SK-N-SH (cell line): ENCODE measurements around the gene CEBPB. TPM values are rescaled to one million over a fixed set of nuclear protein-coding genes. Genes with fewer than 3 reads are reported as not detected.
"Not testable (repeated sequence)": the region's sequence is repeated elsewhere in the genome, so short reads cannot be mapped to it uniquely, and the experiment has no call there.

ENCODE experiments used
- CTCF ChIA-PET: fragments of 300-600, 350-600 bp; formaldehyde crosslinking; extraction: SDS; loops from one replicate; lab custom pipeline; 2021; lab: Yijun Ruan, JAX
- POLR2A ChIA-PET: fragments of 350-600 bp; sonication (Branson Sonifier 250); formaldehyde crosslinking; extraction: SDS; loops from one replicate; lab custom pipeline; 2020; ENCODE audit warnings: antibody characterized with exemption, inconsistent platforms; lab: Yijun Ruan, JAX
- DNase-seq: peaks from one replicate; pipeline ENCODE4 v3.0.0; 2012
- H2AFZ ChIP-seq: fragments of 200-600 bp; sonication (generic); 2 replicates; pipeline ENCODE4 v1.8.1; 2016; ENCODE audit warnings: antibody characterized with exemption, mild to moderate bottlenecking, low read depth
- H3F3A ChIP-seq: fragments of 200-600 bp; sonication (generic); replicated peaks from 2 replicates; pipeline ENCODE3; 2016; ENCODE audit warnings: antibody characterized with exemption, mild to moderate bottlenecking; ENCODE audit not compliant: insufficient read depth
- H3K27ac ChIP-seq, 2 experiments: fragments of 200-500 bp in 1 of 2; fragments of 200-600 bp in 1 of 2; sonication (Bioruptor generic) in 1 of 2; sonication (generic), shearing (Covaris generic) in 1 of 2; 2 replicates each; pipeline versions ENCODE4 v1.5.1 to v1.6.1; 2014 to 2016; ENCODE audit warnings: low read depth in 2 of 2, inconsistent platforms in 1 of 2, low read length in 1 of 2, mild to moderate bottlenecking in 1 of 2, mixed read lengths in 1 of 2
- H3K27me3 ChIP-seq: fragments of 200-600 bp; sonication (generic), shearing (Covaris generic); 2 replicates; pipeline ENCODE4 v1.6.1; 2016; ENCODE audit warnings: mixed run types; ENCODE audit not compliant: insufficient read depth
- H3K36me3 ChIP-seq, 2 experiments: fragments of 200-500 bp in 1 of 2; fragments of 200-600 bp in 1 of 2; sonication (Bioruptor generic) in 1 of 2; sonication (generic) in 1 of 2; replicated peaks in 1 of 2; 2 replicates each; pipeline versions ENCODE3 to v1.5.1; 2014 to 2016; ENCODE audit warnings: low read length in 1 of 2, mild to moderate bottlenecking in 1 of 2; ENCODE audit not compliant: insufficient read depth in 2 of 2, control insufficient read depth in 1 of 2
- H3K4me1 ChIP-seq, 2 experiments: fragments of 200-500 bp in 1 of 2; fragments of 200-600 bp in 1 of 2; sonication (Bioruptor generic) in 1 of 2; sonication (generic), shearing (Covaris generic) in 1 of 2; 2 replicates each; pipeline versions ENCODE4 v1.5.1 to v1.6.1; 2014 to 2016; ENCODE audit warnings: low read depth in 1 of 2, low read length in 1 of 2, mixed run types in 1 of 2; ENCODE audit not compliant: insufficient read depth in 2 of 2, control insufficient read depth in 1 of 2
- H3K4me2 ChIP-seq: fragments of 200-600 bp; sonication (generic), shearing (Covaris generic); 2 replicates; pipeline ENCODE4 v1.6.1; 2017; ENCODE audit warnings: mixed run types
- H3K4me3 ChIP-seq, 2 experiments: fragments of 200-500 bp in 1 of 2; fragments of 200-600 bp in 1 of 2; sonication (Bioruptor generic) in 1 of 2; sonication (generic), shearing (Covaris generic) in 1 of 2; 2 replicates each; pipeline versions ENCODE4 v1.5.1 to v1.8.1; 2014 to 2016; ENCODE audit warnings: low read depth in 2 of 2, inconsistent platforms in 1 of 2, low read length in 1 of 2, mild to moderate bottlenecking in 1 of 2, mixed read lengths in 1 of 2, moderate library complexity in 1 of 2
- H3K79me2 ChIP-seq: fragments of 200-600 bp; sonication (generic); 2 replicates; pipeline ENCODE4 v1.8.1; 2017; ENCODE audit warnings: mild to moderate bottlenecking; ENCODE audit not compliant: insufficient read depth
- H3K9ac ChIP-seq: fragments of 200-600 bp; sonication (generic); 2 replicates; pipeline ENCODE4 v1.6.1; 2017; ENCODE audit warnings: mixed run types
- H3K9me2 ChIP-seq: fragments of 200-600 bp; sonication (generic); 2 replicates; pipeline ENCODE4 v1.6.1; 2017; ENCODE audit warnings: mixed run types
- H3K9me3 ChIP-seq: fragments of 200-600 bp; sonication (generic); 2 replicates; pipeline ENCODE4 v1.6.1; 2017; ENCODE audit warnings: mixed run types, mild to moderate bottlenecking, moderate library complexity
- H4K20me1 ChIP-seq: fragments of 200-600 bp; sonication (generic); 2 replicates; pipeline ENCODE4 v1.6.1; 2017; ENCODE audit warnings: mild to moderate bottlenecking, mixed run types; ENCODE audit not compliant: insufficient read depth
- FOXM1 ChIP-seq: IDR thresholded peaks from 2 replicates; pipeline ENCODE4 v1.4.0; 2012; ENCODE audit warnings: low read depth, mild to moderate bottlenecking
- MAX ChIP-seq: IDR thresholded peaks from 2 replicates; pipeline ENCODE4 v1.4.0; 2012; ENCODE audit warnings: low read depth
- MEF2A ChIP-seq: IDR thresholded peaks from 2 replicates; pipeline ENCODE4 v1.4.0; 2012; ENCODE audit warnings: low read depth, borderline replicate concordance
- RXRA ChIP-seq: IDR thresholded peaks from 2 replicates; pipeline ENCODE4 v1.4.0; 2012; ENCODE audit warnings: low read depth, mild to moderate bottlenecking, borderline replicate concordance
- SMC3 ChIP-seq: IDR thresholded peaks from 2 replicates; pipeline ENCODE4 v1.6.1; 2012; ENCODE audit warnings: low read depth, low read length, improper control_type of control experiment
- TEAD4 ChIP-seq: IDR thresholded peaks from 2 replicates; pipeline ENCODE4 v1.4.0; 2012; ENCODE audit warnings: mild to moderate bottlenecking, borderline replicate concordance; ENCODE audit not compliant: insufficient read depth
- USF1 ChIP-seq: IDR thresholded peaks from 2 replicates; pipeline ENCODE4 v1.4.0; 2012; ENCODE audit warnings: low read depth, borderline replicate concordance
- WGBS: methylation state at CpG from one replicate; pipeline ENCODE4 v1.1.6; 2017; ENCODE audit warnings: low lambda C conversion rate; 5-methylcytosine and 5-hydroxymethylcytosine counted together
- polyA plus RNA-seq, 3 experiments: library from polyadenylated mRNA; depleted of rRNA; stranded (reverse); fragments of >200 nt; gene quantifications; 2 replicates each; pipeline ENCODE4 v1.2.3, GENCODE V29; 2012
- TF ChIP-seq, protein P1 (sequence below): IDR thresholded peaks from 2 replicates; pipeline ENCODE4 v1.6.1; 2012; ENCODE audit warnings: mild to moderate bottlenecking, low read depth, low read length, moderate library complexity

The CEBPB gene
- polyA plus RNA-seq, 1 of the 3 experiments (the other 2 are of a cell fraction): 14.7 TPM

- TF ChIP-seq USF1 (no peak), TEAD4 (no peak), FOXM1 (no peak), MAX (peak; percentile 84), MEF2A (no peak), SMC3 (no peak), RXRA (no peak)
- TF ChIP-seq, protein P1, sequence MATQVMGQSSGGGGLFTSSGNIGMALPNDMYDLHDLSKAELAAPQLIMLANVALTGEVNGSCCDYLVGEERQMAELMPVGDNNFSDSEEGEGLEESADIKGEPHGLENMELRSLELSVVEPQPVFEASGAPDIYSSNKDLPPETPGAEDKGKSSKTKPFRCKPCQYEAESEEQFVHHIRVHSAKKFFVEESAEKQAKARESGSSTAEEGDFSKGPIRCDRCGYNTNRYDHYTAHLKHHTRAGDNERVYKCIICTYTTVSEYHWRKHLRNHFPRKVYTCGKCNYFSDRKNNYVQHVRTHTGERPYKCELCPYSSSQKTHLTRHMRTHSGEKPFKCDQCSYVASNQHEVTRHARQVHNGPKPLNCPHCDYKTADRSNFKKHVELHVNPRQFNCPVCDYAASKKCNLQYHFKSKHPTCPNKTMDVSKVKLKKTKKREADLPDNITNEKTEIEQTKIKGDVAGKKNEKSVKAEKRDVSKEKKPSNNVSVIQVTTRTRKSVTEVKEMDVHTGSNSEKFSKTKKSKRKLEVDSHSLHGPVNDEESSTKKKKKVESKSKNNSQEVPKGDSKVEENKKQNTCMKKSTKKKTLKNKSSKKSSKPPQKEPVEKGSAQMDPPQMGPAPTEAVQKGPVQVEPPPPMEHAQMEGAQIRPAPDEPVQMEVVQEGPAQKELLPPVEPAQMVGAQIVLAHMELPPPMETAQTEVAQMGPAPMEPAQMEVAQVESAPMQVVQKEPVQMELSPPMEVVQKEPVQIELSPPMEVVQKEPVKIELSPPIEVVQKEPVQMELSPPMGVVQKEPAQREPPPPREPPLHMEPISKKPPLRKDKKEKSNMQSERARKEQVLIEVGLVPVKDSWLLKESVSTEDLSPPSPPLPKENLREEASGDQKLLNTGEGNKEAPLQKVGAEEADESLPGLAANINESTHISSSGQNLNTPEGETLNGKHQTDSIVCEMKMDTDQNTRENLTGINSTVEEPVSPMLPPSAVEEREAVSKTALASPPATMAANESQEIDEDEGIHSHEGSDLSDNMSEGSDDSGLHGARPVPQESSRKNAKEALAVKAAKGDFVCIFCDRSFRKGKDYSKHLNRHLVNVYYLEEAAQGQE: no peak
Observed at GRCh38 chr20:50153500-50154377, 36.9 kb upstream of the CEBPB start, which contains the start of gene PEDS1 (continued).

DNA sequence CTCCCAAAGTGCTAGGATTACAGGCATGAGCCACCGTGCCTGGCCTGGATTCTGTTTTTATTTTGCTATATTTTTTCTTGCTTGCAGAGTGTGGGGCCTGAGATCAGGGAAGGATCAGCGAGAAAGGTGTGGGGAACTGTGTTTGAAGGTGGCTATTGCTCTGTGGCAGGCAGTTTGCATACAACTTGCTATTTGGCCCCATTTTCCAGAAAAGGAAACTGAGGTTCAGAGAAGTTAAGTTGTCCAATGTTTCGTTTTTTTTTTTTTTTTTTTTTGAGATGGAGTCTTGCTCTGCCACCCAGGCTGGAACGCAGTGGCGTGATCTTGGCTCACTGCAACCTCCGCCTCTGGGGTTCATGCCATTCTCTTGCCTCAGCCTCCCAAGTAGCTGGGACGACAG, 29.1 kb upstream of the CEBPB start:
- H2AFZ ChIP-seq, DNase-seq, H3K9me3 ChIP-seq, H3K27me3 ChIP-seq, H3K36me3 ChIP-seq, H3K4me3 ChIP-seq, H3K9ac ChIP-seq, H3K9me2 ChIP-seq, H3K4me2 ChIP-seq, H3K27ac ChIP-seq, H4K20me1 ChIP-seq, H3K79me2 ChIP-seq, POLR2A ChIA-PET: not testable (repeated sequence)
- Histone ChIP-seq H3K4me1 (peaks cover 14 to 21% of the 10 kb centered on the region in 2 experiments; a peak in 3 of 4 replicates), H3F3A (peaks cover 12% of the 10 kb centered on the region)
- 90% methylated on average over 7 of the region's 7 CpGs for WGBS
- CTCF ChIA-PET: interaction anchor here (1.2 to 14.6 kb wide), 4 partner anchors 17 to 183 kb away, joined by 3 to 113 read pairs (median 7); no protein-coding TSS in a partner anchor
